ENCODE results near the gene CLRN2. TPM values are rescaled to one million over a fixed set of nuclear protein-coding genes. Genes with fewer than 3 reads are reported as not detected.
"Not testable (repeated sequence)": the region's sequence is repeated elsewhere in the genome, so short reads cannot be mapped to it uniquely, and the experiment has no call there.

CLRN2 gene
- total and polyA plus RNA-seq, 2 donors (not counting 1 experiment from before 2014, with no cell fraction given): not detected

- Histone ChIP-seq H3K9me3 (ENCODE audit: control insufficient read depth, insufficient read depth, low read depth, low read length) (no peaks in the 10 kb centered on the region), H3K4me1 (ENCODE audit: control insufficient read depth, extremely low read depth, insufficient read depth, low read length) (no peaks in the 10 kb centered on the region), H3K27me3 (ENCODE audit: control insufficient read depth, insufficient read depth, low read length) (no peaks in the 10 kb centered on the region), H3K4me2 (ENCODE audit: extremely low read depth, insufficient read depth, low read length) (no peak overlapping the region), H4K20me1 (ENCODE audit: control insufficient read depth, extremely low read depth, insufficient read depth, low read length) (no peaks in the 10 kb centered on the region), H2AFZ (ENCODE audit: low read length) (no peak overlapping the region), H3K27ac (ENCODE audit: insufficient read depth, low read length) (no peak overlapping the region), H3K36me3 (ENCODE audit: control insufficient read depth, insufficient read depth, low read length) (no peaks in the 10 kb centered on the region), H3K4me3 (replicated peaks in 1 of 4; ENCODE audit: control extremely low read depth in 1 of 4, insufficient read depth in 1 of 4, low read depth in 3 of 4, low read length in 4 of 4) (no peak overlapping the region), H3K9ac (ENCODE audit: insufficient read depth, low read length) (no peak overlapping the region), H3K79me2 (ENCODE audit: control insufficient read depth, insufficient read depth, low read length) (no peaks in the 10 kb centered on the region)
- no peak for DNase-seq (ENCODE audit: low read depth in 2 of 2)
- TF ChIP-seq CTCF (conservative IDR thresholded peaks at IDR 0.05 in 1 of 2, IDR thresholded peaks at IDR 0.05 in 1 of 2; ENCODE audit: low read depth in 1 of 2, low read length in 2 of 2): no peak
Observed at GRCh38 chr4:17535242-17535641, 20.3 kb downstream of the CLRN2 start.

GRCh38 chr4:17535906-17536305 is 20.9 kb downstream of the CLRN2 start:
- DNase-seq (ENCODE audit: low read depth in 2 of 2): no peak

DNA sequence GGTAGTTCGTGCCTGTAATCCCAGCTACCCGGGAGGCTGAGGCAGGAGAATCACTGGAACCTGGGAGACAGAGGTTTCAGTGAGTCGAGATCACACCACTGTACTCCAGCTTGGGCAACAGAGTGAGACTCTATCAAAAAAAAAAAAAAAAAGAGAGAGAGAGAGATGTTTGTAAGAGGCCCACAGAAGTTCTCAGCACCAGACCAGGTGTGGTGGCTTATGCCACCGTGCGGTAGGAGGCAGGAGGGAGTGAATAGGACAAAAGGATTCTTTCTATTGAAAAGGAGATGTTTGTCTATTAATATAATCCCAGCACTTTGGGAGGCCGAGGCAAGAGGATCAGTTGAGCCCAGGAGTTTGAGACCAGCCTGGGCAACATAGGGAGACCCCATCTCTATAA is 22.1 kb downstream of the CLRN2 start:
- H3K4me1 ChIP-seq (ENCODE audit: control insufficient read depth, extremely low read depth, insufficient read depth, low read length); H3K9ac ChIP-seq (ENCODE audit: insufficient read depth, low read length); H3K4me2 ChIP-seq (ENCODE audit: extremely low read depth, insufficient read depth, low read length); H2AFZ ChIP-seq (ENCODE audit: low read length); H3K4me3 ChIP-seq (replicated peaks in 1 of 4; ENCODE audit: control extremely low read depth in 1 of 4, insufficient read depth in 1 of 4, low read depth in 3 of 4, low read length in 4 of 4); DNase-seq (ENCODE audit: low read depth in 2 of 2); H4K20me1 ChIP-seq (ENCODE audit: control insufficient read depth, extremely low read depth, insufficient read depth, low read length); H3K79me2 ChIP-seq (ENCODE audit: control insufficient read depth, insufficient read depth, low read length); H3K9me3 ChIP-seq (ENCODE audit: control insufficient read depth, insufficient read depth, low read depth, low read length); H3K27me3 ChIP-seq (ENCODE audit: control insufficient read depth, insufficient read depth, low read length); H3K27ac ChIP-seq (ENCODE audit: insufficient read depth, low read length); H3K36me3 ChIP-seq (ENCODE audit: control insufficient read depth, insufficient read depth, low read length): not testable (repeated sequence)

More at GRCh38 chr4:17535906-17536305, 20.9 kb downstream of the CLRN2 start:
- Histone ChIP-seq H3K9me3 (ENCODE audit: control insufficient read depth, insufficient read depth, low read depth, low read length) (no peaks in the 10 kb centered on the region), H3K36me3 (ENCODE audit: control insufficient read depth, insufficient read depth, low read length) (no peaks in the 10 kb centered on the region), H3K4me3 (replicated peaks in 1 of 4; ENCODE audit: control extremely low read depth in 1 of 4, insufficient read depth in 1 of 4, low read depth in 3 of 4, low read length in 4 of 4) (no peak overlapping the region), H3K4me1 (ENCODE audit: control insufficient read depth, extremely low read depth, insufficient read depth, low read length) (no peaks in the 10 kb centered on the region), H3K27ac (ENCODE audit: insufficient read depth, low read length) (no peak overlapping the region), H2AFZ (ENCODE audit: low read length) (no peak overlapping the region), H3K4me2 (ENCODE audit: extremely low read depth, insufficient read depth, low read length) (no peak overlapping the region), H4K20me1 (ENCODE audit: control insufficient read depth, extremely low read depth, insufficient read depth, low read length) (no peaks in the 10 kb centered on the region), H3K79me2 (ENCODE audit: control insufficient read depth, insufficient read depth, low read length) (no peaks in the 10 kb centered on the region), H3K9ac (ENCODE audit: insufficient read depth, low read length) (no peak overlapping the region), H3K27me3 (ENCODE audit: control insufficient read depth, insufficient read depth, low read length) (peaks cover 5% of the 10 kb centered on the region)
- TF ChIP-seq EZH2 (IDR thresholded peaks at IDR 0.05; ENCODE audit: low read length, missing control alignments) (no peak), CTCF (conservative IDR thresholded peaks at IDR 0.05 in 1 of 2, IDR thresholded peaks at IDR 0.05 in 1 of 2; ENCODE audit: low read depth in 1 of 2, low read length in 2 of 2) (no peak)
